Left lobe of liver (tissue), 1 donor: ENCODE data around the gene CLPSL1. TPM values are rescaled to one million over a fixed set of nuclear protein-coding genes. Genes with fewer than 3 reads are reported as not detected.

Experiments
- total RNA-seq: library from RNA; stranded (reverse); gene quantifications from one replicate; pipeline ENCODE4 v1.2.1, GENCODE V29; 2021
- donor health status: DM: no; HTN: yes; CAD: no.

The CLPSL1 gene
- total RNA-seq, 1 donor from 2014 or later: not detected

Other genes with a start within 250 kb of the CLPSL1 start
- gene FKBP5, start 92.1 kb upstream of the CLPSL1 start, total RNA-seq: 156 TPM
- gene ARMC12, start 44.0 kb upstream of the CLPSL1 start, total RNA-seq: 4.6 TPM
- gene CLPSL2, start 4.4 kb upstream of the CLPSL1 start, total RNA-seq: not detected
- 6.6 TPM for gene CLPS, start 16.3 kb downstream of the CLPSL1 start, total RNA-seq
- not detected for gene LHFPL5, start 24.3 kb downstream of the CLPSL1 start, total RNA-seq
- 22.9 TPM for gene SRPK1, start 140.1 kb downstream of the CLPSL1 start, total RNA-seq
- gene SLC26A8, start 243.6 kb downstream of the CLPSL1 start, total RNA-seq: 0.30 TPM
- 40.8 TPM for gene MAPK14, start 246.8 kb downstream of the CLPSL1 start, total RNA-seq